HepG2 (cell line): ENCODE results near the gene IGFBP6. TPM values are rescaled to one million over a fixed set of nuclear protein-coding genes. Genes with fewer than 3 reads are reported as not detected.

ENCODE experiments used
- ATAC-seq: fragments of 200-7000 bp; cut with Tn5 transposase; 3 replicates; pipeline ENCODE4 v1.9.1; 2020; ENCODE audit warnings: mild to moderate bottlenecking, moderate library complexity
- BruUV-seq: library from RNA; stranded (reverse); fragments of 400-500 nt; replicated peaks from 2 replicates; lab custom pipeline; 2021; lab: Mats Ljungman, UMichigan
- CTCF ChIA-PET: fragments of 300-600 bp; formaldehyde crosslinking; extraction: SDS; loops from one replicate; lab custom pipeline; 2021; ENCODE audit warnings: low total read pairs, inconsistent platforms, low intra/inter-chr PET ratio; lab: Yijun Ruan, JAX
- POLR2A ChIA-PET: fragments of 350-600 bp; sonication (Branson Sonifier 250); formaldehyde crosslinking; loops from one replicate; lab custom pipeline; 2020; ENCODE audit warnings: antibody characterized with exemption, inconsistent platforms; lab: Yijun Ruan, JAX
- DNase-seq: peaks from one replicate; pipeline ENCODE4 v3.0.0-alpha.2; 2015; ENCODE audit warnings: low spot score
- FAIRE-seq: peaks from 3 replicates; lab custom pipeline; 2011; peaks lifted over from hg19 to GRCh38; lab: Jason Lieb, UNC
- H2AFZ ChIP-seq: one replicate; pipeline ENCODE4 v1.6.1; 2011; ENCODE audit warnings: low read length, inconsistent platforms
- H3K27ac ChIP-seq: fragments of 300-600 bp; 3 replicates; pipeline ENCODE4 v1.8.0; 2011; ENCODE audit warnings: mixed run types, mild to moderate bottlenecking, mixed read lengths, low read length, inconsistent platforms; ENCODE audit not compliant: insufficient read depth; ENCODE audit errors: extremely low read length
- H3K27me3 ChIP-seq, 2 experiments: fragments of 200-600 bp in 1 of 2; 2 replicates in 1 of 2; 3 replicates in 1 of 2; pipeline versions ENCODE4 v1.6.0 to v1.8.0; 2011; ENCODE audit warnings: low read length in 2 of 2, mild to moderate bottlenecking in 2 of 2, moderate library complexity in 2 of 2, inconsistent platforms in 1 of 2; ENCODE audit not compliant: insufficient read depth in 2 of 2, control insufficient read depth in 1 of 2
- H3K36me3 ChIP-seq, 2 experiments: fragments of 200-600 bp in 1 of 2; replicated peaks in 1 of 2; 2 replicates in 1 of 2; 3 replicates in 1 of 2; pipeline versions ENCODE4 v1.5.1 to v1.8.0; 2011; ENCODE audit warnings: low read length in 2 of 2, inconsistent platforms in 1 of 2; ENCODE audit not compliant: insufficient read depth in 2 of 2, control insufficient read depth in 1 of 2
- H3K4me1 ChIP-seq: 2 replicates; pipeline ENCODE4 v1.5.1; 2012; ENCODE audit warnings: low read length, inconsistent platforms; ENCODE audit not compliant: insufficient read depth
- H3K4me2 ChIP-seq: 2 replicates; pipeline ENCODE4 v1.6.0; 2011; ENCODE audit warnings: low read depth, low read length, inconsistent platforms
- H3K4me3 ChIP-seq, 3 experiments: fragments of 200-600 bp in 1 of 3; sonication (generic), shearing (Covaris generic) in 1 of 3; replicated peaks in 1 of 3; 2 replicates each; pipeline ENCODE4 v1.5.1; 2011 to 2016; ENCODE audit warnings: low read length in 3 of 3, inconsistent platforms in 2 of 3, low read depth in 2 of 3, mild to moderate bottlenecking in 2 of 3, control low read depth in 1 of 3, mixed read lengths in 1 of 3; ENCODE audit not compliant: insufficient read depth in 1 of 3
- H3K79me2 ChIP-seq: one replicate; pipeline ENCODE4 v1.6.1; 2011; ENCODE audit warnings: low read length, inconsistent platforms; ENCODE audit not compliant: insufficient read depth
- H3K9ac ChIP-seq: 2 replicates; pipeline ENCODE4 v1.6.0; 2011; ENCODE audit warnings: mild to moderate bottlenecking, low read depth, low read length, inconsistent platforms; ENCODE audit not compliant: insufficient read depth
- H3K9me3 ChIP-seq: 2 replicates; pipeline ENCODE4 v1.5.1; 2012; ENCODE audit warnings: mild to moderate bottlenecking, low read length
- H4K20me1 ChIP-seq: 2 replicates; pipeline ENCODE4 v1.6.0; 2011; ENCODE audit warnings: inconsistent platforms, mild to moderate bottlenecking, low read length, moderate library complexity; ENCODE audit not compliant: insufficient read depth
- AGO2 ChIP-seq: fragments of 200-400 bp; formaldehyde crosslinking; optimal IDR thresholded peaks from 2 replicates; pipeline ENCODE3; 2017; ENCODE audit warnings: mild to moderate bottlenecking, low read depth, low read length, moderate library complexity
- ATM ChIP-seq: fragments of 450-650 bp; IDR thresholded peaks from 2 replicates; pipeline ENCODE4 v1.7.1; 2017; ENCODE audit warnings: mild to moderate bottlenecking, borderline replicate concordance
- CCAR2 ChIP-seq: fragments of 200-400 bp; formaldehyde crosslinking; optimal IDR thresholded peaks from 2 replicates; pipeline ENCODE3; 2018; ENCODE audit warnings: low read depth, mild to moderate bottlenecking, low read length, moderate library complexity
- EP300 ChIP-seq, 3 experiments: sonication (generic) in 1 of 3; formaldehyde crosslinking in 1 of 3; IDR thresholded peaks; 2 replicates each; pipeline versions ENCODE4 v1.5.1 to v1.6.1; 2011 to 2020; ENCODE audit warnings: low read depth in 2 of 3, low read length in 2 of 3, borderline replicate concordance in 1 of 3, improper control_type of control experiment in 1 of 3, mild to moderate bottlenecking in 1 of 3, missing genetic modification reagents in 1 of 3, moderate library complexity in 1 of 3
- HNRNPL ChIP-seq: fragments of 200-400 bp; formaldehyde crosslinking; IDR thresholded peaks from 2 replicates; pipeline ENCODE4 v1.6.1; 2017; ENCODE audit warnings: mild to moderate bottlenecking, low read depth, low read length
- ISX ChIP-seq: sonication (generic); formaldehyde crosslinking; conservative IDR thresholded peaks from 2 replicates; pipeline ENCODE4 v1.5.0; 2020; ENCODE audit warnings: missing genetic modification reagents
- PHF5A ChIP-seq: IDR thresholded peaks from one replicate; pipeline ENCODE4 v1.6.1; 2018; ENCODE audit warnings: low read depth, missing genetic modification reagents; ENCODE audit not compliant: unreplicated experiment
- REXO4 ChIP-seq: sonication (generic); formaldehyde crosslinking; IDR thresholded peaks from 2 replicates; pipeline ENCODE4 v1.8.0; 2022; ENCODE audit warnings: missing genetic modification reagents, mild to moderate bottlenecking, borderline replicate concordance
- ZNF281 ChIP-seq: sonication (generic); formaldehyde crosslinking; IDR thresholded peaks from 2 replicates; pipeline ENCODE4 v1.4.0; 2020; ENCODE audit warnings: missing genetic modification reagents, borderline replicate concordance
- ZNF792 ChIP-seq: IDR thresholded peaks from 2 replicates; pipeline ENCODE4 v1.6.1; 2016
- ZNF839 ChIP-seq: sonication (generic); formaldehyde crosslinking; IDR thresholded peaks from 2 replicates; pipeline ENCODE4 v1.4.0; 2020; ENCODE audit warnings: missing genetic modification reagents, mild to moderate bottlenecking, borderline replicate concordance
- WGBS: methylation state at CpG from one replicate; pipeline ENCODE4 v1.1.6; 2017; ENCODE audit warnings: low lambda C conversion rate; 5-methylcytosine and 5-hydroxymethylcytosine counted together
- in situ Hi-C: cut with HindIII; loops from 2 replicates; pipeline ENCODE4 v1.10.0; 2017; ENCODE audit warnings: low pct_unique_long_range_greater_than_20kb; ENCODE audit not compliant: extremely low pct_ligation_motif_present
- intact Hi-C: fragments of 100-400 bp; cut with micrococcal nuclease; formaldehyde crosslinking; loops from one replicate; pipeline ENCODE4 v1.10.0; 2022; ENCODE audit not compliant: unreplicated experiment
- polyA plus RNA-seq, 8 experiments: library from polyadenylated mRNA; depleted of rRNA in 3 of 8; stranded (reverse) in 7 of 8; unstranded in 1 of 8; fragments of >200 nt; fragmentation: Illumina TruSeq in 4 of 8; extraction: Trizol in 4 of 8; gene quantifications; 2 replicates each; pipeline versions ENCODE4 v1.2.1 to v1.2.3, GENCODE V29; 2011 to 2016; ENCODE audit warnings: low read depth in 4 of 8, missing spikeins in 1 of 8, mixed read lengths in 1 of 8; ENCODE audit not compliant: insufficient read depth in 1 of 8
- total RNA-seq, 5 experiments: library from RNA; depleted of rRNA; stranded (reverse); fragments of >200 nt; fragmentation: Illumina TruSeq; extraction: Trizol; gene quantifications; 2 replicates each; pipeline ENCODE4 v1.2.3, GENCODE V29; 2016; ENCODE audit warnings: low read depth in 1 of 5
- TF ChIP-seq, protein P1 (sequence below): sonication (generic); formaldehyde crosslinking; IDR thresholded peaks from 2 replicates; pipeline ENCODE4 v1.8.1; 2023; ENCODE audit warnings: mild to moderate bottlenecking, moderate library complexity, missing genetic modification reagents
- TF ChIP-seq, protein P2 (sequence below): IDR thresholded peaks from 2 replicates; pipeline ENCODE4 v1.6.1; 2016; ENCODE audit warnings: low read depth
- TF ChIP-seq, protein P3 (sequence below): sonication (generic); IDR thresholded peaks from 2 replicates; pipeline ENCODE4 v1.6.1; 2016; ENCODE audit warnings: low read depth, borderline replicate concordance

Gene IGFBP6
- total and polyA plus RNA-seq, 2 of the 13 experiments (the other 11 are each of a cell fraction or from before 2014, with no cell fraction given): 3.9 to 25.2 TPM

GRCh38 chr12:53052419-53053217, 44.8 kb upstream of the IGFBP6 start:
- DNase-seq: no peak
- 61% methylated on average over 9 of the region's 11 CpGs for WGBS
- in situ Hi-C loops (no loop called here), intact Hi-C loops (loop anchor here (1.0 kb wide), 1 partner anchor 9 kb away; no protein-coding TSS in a partner anchor)
- no peaks in the 10 kb centered on the region for H4K20me1 ChIP-seq
- peaks cover 57% of the 10 kb centered on the region for H3K4me1 ChIP-seq
- 0 out of 5 replicates have a peak, but pooled peaks cover 0 to 7% of the 10 kb centered on the region in 2 experiments for H3K36me3 ChIP-seq
- CTCF ChIA-PET: no interaction called here
- no TSS peak for BruUV-seq
- peak overlapping the region in 1 of 3 experiments; percentile 80; a peak in 2 of 6 replicates for H3K4me3 ChIP-seq
- H3K9ac ChIP-seq: peak overlapping the region; percentile 77
- peak overlapping the region; percentile 89 for H3K27ac ChIP-seq
- H2AFZ ChIP-seq: no peak overlapping the region
- FAIRE-seq: no peak
- ATAC-seq: no peak
- peak overlapping the region; percentile 95 for H3K4me2 ChIP-seq
- H3K9me3 ChIP-seq: no peaks in the 10 kb centered on the region
- no peaks in the 10 kb centered on the region for H3K27me3 ChIP-seq
- POLR2A ChIA-PET: interaction anchor here (1.1 to 8.3 kb wide), 11 partner anchors 8 to 134 kb away, joined by 3 to 83 read pairs (median 11); partner anchors contain the start of genes CSAD, EIF4B, SOAT2 and SPRYD3
- peaks cover 18% of the 10 kb centered on the region for H3K79me2 ChIP-seq
- TF ChIP-seq ATM (no peak), ISX (CRISPR knock-in tag) (no peak), HNRNPL (0 out of 2 replicates have a peak, but pooled peaks have one; percentile 33), AGO2 (peak; percentile 4), ZNF792 (no peak), PHF5A (no peak), EP300 (IDR thresholded peaks at IDR 0.05; ENCODE audit: low read depth in 2 of 2, low read length in 2 of 2) (0 out of 4 replicates have a peak, but pooled peaks of 1 of the 2 experiments have one; percentile 10), EP300 (CRISPR knock-in tag; IDR thresholded peaks at IDR 0.05; ENCODE audit: borderline replicate concordance) (no peak), REXO4 (CRISPR knock-in tag) (no peak), ZNF281 (0 out of 2 replicates have a peak, but pooled peaks have one; percentile 42), CCAR2 (no peak), ZNF839 (no peak)
- TF ChIP-seq, protein P1, sequence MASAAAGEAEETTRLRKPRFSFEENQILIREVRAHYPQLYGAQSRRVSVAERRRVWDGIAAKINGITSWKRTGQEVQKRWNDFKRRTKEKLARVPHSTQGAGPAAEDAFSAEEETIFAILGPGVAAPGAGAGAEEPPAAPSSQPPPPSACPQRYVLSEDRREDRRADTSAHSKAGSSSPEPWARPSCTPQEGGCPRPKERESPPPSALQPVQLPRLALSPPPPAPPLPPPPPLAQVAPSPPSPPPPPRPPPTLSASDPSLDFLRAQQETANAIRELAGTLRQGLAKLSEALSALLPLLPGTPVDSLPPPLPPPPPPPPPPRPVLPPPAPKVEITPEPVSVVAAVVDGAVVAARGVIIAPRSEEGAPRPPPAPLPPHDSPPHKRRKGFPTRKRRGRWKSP (CRISPR knock-in tag): 0 out of 2 replicates have a peak, but pooled peaks have one; percentile 24
- TF ChIP-seq, protein P2, sequence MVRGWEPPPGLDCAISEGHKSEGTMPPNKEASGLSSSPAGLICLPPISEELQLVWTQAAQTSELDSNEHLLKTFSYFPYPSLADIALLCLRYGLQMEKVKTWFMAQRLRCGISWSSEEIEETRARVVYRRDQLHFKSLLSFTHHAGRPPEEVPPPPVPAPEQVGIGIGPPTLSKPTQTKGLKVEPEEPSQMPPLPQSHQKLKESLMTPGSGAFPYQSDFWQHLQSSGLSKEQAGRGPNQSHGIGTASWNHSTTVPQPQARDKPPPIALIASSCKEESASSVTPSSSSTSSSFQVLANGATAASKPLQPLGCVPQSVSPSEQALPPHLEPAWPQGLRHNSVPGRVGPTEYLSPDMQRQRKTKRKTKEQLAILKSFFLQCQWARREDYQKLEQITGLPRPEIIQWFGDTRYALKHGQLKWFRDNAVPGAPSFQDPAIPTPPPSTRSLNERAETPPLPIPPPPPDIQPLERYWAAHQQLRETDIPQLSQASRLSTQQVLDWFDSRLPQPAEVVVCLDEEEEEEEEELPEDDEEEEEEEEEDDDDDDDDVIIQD (CRISPR knock-in tag): no peak
- TF ChIP-seq, protein P3, sequence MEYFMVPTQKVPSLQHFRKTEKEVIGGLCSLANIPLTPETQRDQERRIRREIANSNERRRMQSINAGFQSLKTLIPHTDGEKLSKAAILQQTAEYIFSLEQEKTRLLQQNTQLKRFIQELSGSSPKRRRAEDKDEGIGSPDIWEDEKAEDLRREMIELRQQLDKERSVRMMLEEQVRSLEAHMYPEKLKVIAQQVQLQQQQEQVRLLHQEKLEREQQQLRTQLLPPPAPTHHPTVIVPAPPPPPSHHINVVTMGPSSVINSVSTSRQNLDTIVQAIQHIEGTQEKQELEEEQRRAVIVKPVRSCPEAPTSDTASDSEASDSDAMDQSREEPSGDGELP: peak; percentile 72; the same call in 1 of the 2 replicates
